HG03565 (cell line): Measurements from ENCODE around the gene MKKS.

Source experiments
- ATAC-seq: cut with Tn5 transposase; IDR thresholded peaks from one replicate; pipeline ENCODE4 v1.9.1; 2021; ENCODE audit warnings: mild to moderate bottlenecking, moderate library complexity; ENCODE audit not compliant: unreplicated experiment

MKKS gene

GRCh38 chr20:10370091-10370887 lies 63.7 kb downstream of the MKKS start:
- ATAC-seq = no peak

- ATAC-seq = no peak
Observed at GRCh38 chr20:10369723-10370090, 64.3 kb downstream of the MKKS start.

- ATAC-seq = no peak
Observed at GRCh38 chr20:10368702-10369041, 65.3 kb downstream of the MKKS start.

- no peak for ATAC-seq
Observed at GRCh38 chr20:10367943-10368701, 65.9 kb downstream of the MKKS start.

DNA sequence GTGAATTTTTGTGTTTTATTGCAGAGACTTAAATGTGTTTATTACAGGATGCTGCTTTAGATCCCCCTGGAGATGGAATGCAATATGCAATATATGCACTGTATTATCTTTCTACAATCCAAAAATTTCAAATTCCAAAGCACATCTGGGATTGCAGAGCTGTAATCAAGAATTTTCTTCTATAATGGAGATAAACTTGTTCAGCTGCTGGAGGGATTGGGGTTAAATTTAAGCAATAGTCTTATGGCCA lies 66.4 kb downstream of the MKKS start:
- no peak for ATAC-seq

GRCh38 chr20:10366898-10367692 lies 66.9 kb downstream of the MKKS start:
- no peak for ATAC-seq

GRCh38 chr20:10362674-10363073 lies 71.3 kb downstream of the MKKS start:
- no peak for ATAC-seq

DNA sequence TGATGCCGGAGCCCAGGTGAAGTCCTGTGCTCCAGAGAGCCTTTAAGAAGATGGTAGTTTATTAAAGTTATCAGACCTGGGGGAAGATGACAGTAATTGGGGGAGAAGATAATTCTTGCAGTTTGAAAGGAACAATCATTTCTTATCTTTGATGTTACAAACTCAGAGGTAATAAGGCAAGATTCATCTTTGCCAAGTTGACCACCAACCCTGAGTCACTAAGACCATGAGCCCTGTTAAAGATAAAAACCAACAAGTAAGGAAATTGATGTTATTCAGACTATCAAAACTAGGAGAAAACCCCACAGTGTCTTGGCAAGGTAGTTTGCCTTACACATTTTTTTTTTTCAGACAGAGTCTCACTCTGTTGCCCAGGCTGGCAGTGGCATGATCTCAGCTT lies 73.1 kb downstream of the MKKS start:
- no peak for ATAC-seq

DNA sequence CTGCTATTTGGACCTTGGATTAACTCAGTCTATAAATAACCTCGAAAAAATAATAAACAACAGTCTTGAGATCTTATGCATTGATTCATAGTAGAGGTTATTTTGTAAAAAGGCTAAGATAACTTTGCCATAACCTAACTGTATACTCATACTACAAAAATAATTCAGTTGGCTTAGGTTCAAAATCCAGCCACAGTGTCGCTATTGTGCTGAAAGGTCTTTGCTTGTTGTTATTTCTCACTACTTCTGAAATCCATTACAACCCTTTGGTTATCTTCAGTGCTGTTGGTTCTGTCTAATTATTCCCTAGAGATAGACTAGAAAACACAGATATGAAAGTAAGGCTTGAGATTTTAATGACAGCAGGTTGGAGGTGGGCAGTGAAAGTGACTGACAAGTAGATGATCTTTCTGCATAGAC lies 74.4 kb downstream of the MKKS start:
- no peak for ATAC-seq

- ATAC-seq = no peak
Observed at GRCh38 chr20:10357974-10358373, 76.0 kb downstream of the MKKS start.

- no peak for ATAC-seq
Observed at GRCh38 chr20:10357061-10357708, 76.8 kb downstream of the MKKS start.

DNA sequence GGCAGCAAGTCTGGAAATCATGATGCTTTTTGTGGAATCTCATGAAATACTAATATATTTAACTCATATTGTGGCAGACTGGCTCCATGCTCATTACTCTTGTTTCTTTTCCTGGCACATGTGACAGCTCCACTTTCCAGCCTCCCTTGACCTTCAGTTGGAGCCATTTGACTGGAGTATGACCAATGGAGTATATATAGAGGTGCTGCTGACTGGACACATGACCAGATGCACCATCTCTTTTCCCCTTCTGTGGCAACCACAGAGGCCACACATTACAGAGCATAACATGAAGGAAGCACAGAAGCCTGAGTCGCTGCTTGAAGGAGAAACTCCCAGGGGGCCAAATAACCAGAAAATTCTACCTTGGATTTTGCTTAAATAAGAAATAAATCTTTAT lies 77.4 kb downstream of the MKKS start:
- no peak for ATAC-seq

DNA sequence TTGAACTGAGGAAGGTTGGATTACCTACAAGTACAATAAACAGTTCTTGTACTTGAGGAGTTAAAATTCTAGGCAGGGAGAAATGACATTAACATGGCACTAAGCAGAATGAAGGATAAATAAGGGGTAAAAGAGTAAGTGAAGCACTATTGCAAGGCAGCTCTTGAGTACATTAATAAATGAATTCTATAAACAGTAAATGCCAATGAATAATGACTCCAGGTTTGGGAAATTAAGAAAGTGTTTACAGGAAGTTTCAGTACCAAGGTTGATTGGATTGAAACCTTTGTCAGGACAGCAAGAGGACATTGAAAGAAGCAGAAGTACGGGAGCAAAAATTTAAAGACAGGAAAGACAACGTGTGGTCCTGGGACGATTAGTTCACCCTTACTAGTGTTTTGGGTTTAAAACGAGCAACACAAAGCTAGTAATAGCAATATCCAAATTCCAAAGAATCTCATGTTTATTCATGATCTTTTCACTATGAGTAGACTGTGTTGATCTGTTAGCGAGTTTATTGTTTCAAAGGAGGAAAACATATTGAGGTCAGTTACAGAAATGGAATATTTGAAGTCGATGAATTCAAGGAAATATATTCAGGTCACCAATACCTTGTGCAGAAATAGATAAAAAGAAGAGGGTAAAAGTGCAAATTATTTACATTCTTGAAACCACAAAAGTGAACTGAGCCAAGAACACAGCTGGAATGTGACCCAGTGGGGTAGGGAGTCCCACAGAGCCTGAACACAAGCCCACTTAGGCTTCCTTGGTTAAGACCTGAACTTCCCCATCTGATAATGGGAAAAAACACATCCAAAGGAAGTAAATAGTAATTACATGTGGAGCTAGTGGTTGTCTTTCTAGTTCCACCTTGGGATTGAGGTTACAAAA lies 80.8 kb downstream of the MKKS start:
- ATAC-seq = no peak
